ENCODE measurements around the gene AFF4. TPM values are rescaled to one million over a fixed set of nuclear protein-coding genes. Genes with fewer than 3 reads are reported as not detected.

The AFF4 gene
- total RNA-seq, 1 experiment from 2014 or later: 38.6 TPM

DNA sequence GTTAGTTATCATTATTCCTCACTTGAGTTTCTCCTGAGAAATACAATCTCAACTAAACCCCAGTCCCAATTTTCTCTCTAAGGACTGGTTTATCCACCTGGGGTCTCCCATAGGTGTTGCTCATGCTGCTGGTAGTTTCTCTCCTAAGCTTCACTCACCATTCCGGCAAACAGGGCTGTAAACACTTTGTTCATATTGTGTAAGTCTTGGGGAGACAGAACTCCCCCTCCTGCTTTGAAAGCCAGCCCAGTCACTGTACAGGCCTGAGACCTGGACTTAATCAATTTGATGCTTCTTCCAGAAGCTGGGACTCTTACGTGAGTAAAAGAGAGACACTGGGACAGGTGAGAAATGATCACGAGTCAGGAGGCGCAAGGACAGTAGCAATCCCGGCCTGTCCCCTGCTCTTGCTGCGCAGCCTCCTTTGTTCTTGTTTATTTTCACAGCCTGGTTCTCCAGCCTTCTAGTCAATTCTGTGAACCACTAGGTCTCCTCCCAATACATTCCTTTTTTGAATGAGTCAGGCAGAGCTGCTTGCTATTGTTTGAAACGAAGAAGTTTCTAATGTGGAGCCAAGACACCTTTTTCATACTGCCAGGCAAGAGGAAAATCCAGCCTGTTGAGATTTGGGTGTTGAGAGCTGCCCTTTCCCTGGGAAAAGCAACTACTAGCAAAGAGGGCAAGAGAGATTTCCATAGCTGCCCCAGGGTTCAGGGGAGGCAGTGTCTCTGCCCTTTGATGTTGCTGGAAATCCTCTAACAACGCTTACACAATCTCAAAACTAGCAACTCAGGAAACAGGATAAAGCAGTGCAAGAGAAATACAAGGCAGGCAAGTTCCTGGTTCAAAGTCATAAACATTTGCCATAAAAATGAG, 123.8 kb downstream of the AFF4 start:
- H3K9me3 ChIP-seq (ENCODE audit: control insufficient read depth in 1 of 2, insufficient read depth in 1 of 2, low read depth in 1 of 2, low read length in 2 of 2): no peaks in the 10 kb centered on the region
- H3K79me2 ChIP-seq (ENCODE audit: insufficient read depth, low read length): no peaks in the 10 kb centered on the region
- TF ChIP-seq CEBPB (IDR thresholded peaks at IDR 0.05; ENCODE audit: low read depth) (no peak), RAD21 (IDR thresholded peaks at IDR 0.05; ENCODE audit: low read depth) (no peak), CBX3 (IDR thresholded peaks at IDR 0.05; ENCODE audit: low read depth) (no peak), POLR2AphosphoS5 (IDR thresholded peaks at IDR 0.05; ENCODE audit: low read depth, low read length) (no peak), CTCF (IDR thresholded peaks at IDR 0.05 in 2 of 3, conservative IDR thresholded peaks at IDR 0.05 in 1 of 3; ENCODE audit: borderline replicate concordance in 1 of 3, insufficient read depth in 1 of 3, low read depth in 2 of 3, low read length in 2 of 3) (no peak), FOSL1 (IDR thresholded peaks at IDR 0.05; ENCODE audit: low read depth) (no peak), EZH2phosphoT487 (IDR thresholded peaks at IDR 0.05; ENCODE audit: borderline replicate concordance) (no peak), ZFX (IDR thresholded peaks at IDR 0.05) (no peak), YY1 (IDR thresholded peaks at IDR 0.05; ENCODE audit: extremely low read depth, insufficient replicate concordance, low read depth, low read length) (no peak), EGR1 (IDR thresholded peaks at IDR 0.05; ENCODE audit: low read depth) (no peak), ELF1 (IDR thresholded peaks at IDR 0.05; ENCODE audit: borderline replicate concordance, low read depth) (no peak), MAX (IDR thresholded peaks at IDR 0.05) (no peak), SRF (IDR thresholded peaks at IDR 0.05; ENCODE audit: low read depth) (no peak), JUND (IDR thresholded peaks at IDR 0.05) (no peak), SP1 (IDR thresholded peaks at IDR 0.05; ENCODE audit: low read depth) (no peak), REST (IDR thresholded peaks at IDR 0.05; ENCODE audit: low read depth) (no peak), ZNF274 (IDR thresholded peaks at IDR 0.05; ENCODE audit: low read depth, low read length) (no peak), SIN3A (IDR thresholded peaks at IDR 0.05; ENCODE audit: low read depth) (no peak)
- TF ChIP-seq, protein P1, sequence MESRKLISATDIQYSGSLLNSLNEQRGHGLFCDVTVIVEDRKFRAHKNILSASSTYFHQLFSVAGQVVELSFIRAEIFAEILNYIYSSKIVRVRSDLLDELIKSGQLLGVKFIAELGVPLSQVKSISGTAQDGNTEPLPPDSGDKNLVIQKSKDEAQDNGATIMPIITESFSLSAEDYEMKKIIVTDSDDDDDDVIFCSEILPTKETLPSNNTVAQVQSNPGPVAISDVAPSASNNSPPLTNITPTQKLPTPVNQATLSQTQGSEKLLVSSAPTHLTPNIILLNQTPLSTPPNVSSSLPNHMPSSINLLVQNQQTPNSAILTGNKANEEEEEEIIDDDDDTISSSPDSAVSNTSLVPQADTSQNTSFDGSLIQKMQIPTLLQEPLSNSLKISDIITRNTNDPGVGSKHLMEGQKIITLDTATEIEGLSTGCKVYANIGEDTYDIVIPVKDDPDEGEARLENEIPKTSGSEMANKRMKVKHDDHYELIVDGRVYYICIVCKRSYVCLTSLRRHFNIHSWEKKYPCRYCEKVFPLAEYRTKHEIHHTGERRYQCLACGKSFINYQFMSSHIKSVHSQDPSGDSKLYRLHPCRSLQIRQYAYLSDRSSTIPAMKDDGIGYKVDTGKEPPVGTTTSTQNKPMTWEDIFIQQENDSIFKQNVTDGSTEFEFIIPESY (IDR thresholded peaks at IDR 0.05; ENCODE audit: extremely low read depth, insufficient replicate concordance, low read length): no peak
- no peaks in the 10 kb centered on the region for H4K20me1 ChIP-seq (ENCODE audit: insufficient read depth)
- DNase-seq (ENCODE audit: low read depth, low spot score) (no peak), ATAC-seq (no peak)
- no peaks in the 10 kb centered on the region for H3K9me2 ChIP-seq (ENCODE audit: insufficient read depth)
- no peak overlapping the region for H3K9ac ChIP-seq (ENCODE audit: low read length)
- intact Hi-C loops (cut with micrococcal nuclease): no loop called here
- H2AFZ ChIP-seq (ENCODE audit: low read depth, low read length, poor library complexity, severe bottlenecking): no peak overlapping the region
- no peaks in the 10 kb centered on the region for H3K36me3 ChIP-seq (ENCODE audit: control insufficient read depth in 1 of 2, insufficient read depth in 2 of 2, low read length in 2 of 2)
- ChIA-PET POLR2A (no interaction called here), CTCF (no interaction called here), RAD21 (ENCODE audit: low non-redundant PET in 1 of 2, low total read pairs in 2 of 2, uncharacterized antibody in 2 of 2, unreplicated experiment in 2 of 2) (no interaction called here)
- H3K27ac ChIP-seq (ENCODE audit: low read depth, low read length): no peak overlapping the region
- no TSS peak for BruUV-seq (replicated peaks)
- H3K4me3 ChIP-seq (replicated peaks in 1 of 2; ENCODE audit: low read depth in 1 of 2, low read length in 2 of 2): no peak overlapping the region
- 0 out of 4 replicates have a peak, but pooled peaks cover 0 to 4% of the 10 kb centered on the region in 2 experiments for H3K4me1 ChIP-seq (ENCODE audit: control insufficient read depth in 1 of 2, insufficient read depth in 2 of 2, low read length in 2 of 2)
- H3K27me3 ChIP-seq (ENCODE audit: insufficient read depth, low read length): no peaks in the 10 kb centered on the region
- H3K4me2 ChIP-seq (ENCODE audit: low read length): no peak overlapping the region
